HepG2 (cell line): ENCODE results near the gene NKX1-2. TPM values are rescaled to one million over a fixed set of nuclear protein-coding genes. Genes with fewer than 3 reads are reported as not detected.

ENCODE experiments used
- ARID3A ChIP-seq: IDR thresholded peaks from 2 replicates; pipeline ENCODE4 v1.6.1; 2012; ENCODE audit warnings: low read depth, low read length, improper control_type of control experiment
- CCAR2 ChIP-seq: fragments of 200-400 bp; formaldehyde crosslinking; optimal IDR thresholded peaks from 2 replicates; pipeline ENCODE3; 2018; ENCODE audit warnings: low read depth, mild to moderate bottlenecking, low read length, moderate library complexity
- ERF ChIP-seq: IDR thresholded peaks from 2 replicates; pipeline ENCODE4 v1.6.1; 2018; ENCODE audit warnings: missing biosample characterization, missing genetic modification reagents
- FOXA3 ChIP-seq: IDR thresholded peaks from 2 replicates; pipeline ENCODE4 v1.6.1; 2016; ENCODE audit warnings: missing genetic modification reagents, missing compliant biosample characterization
- FOXM1 ChIP-seq: sonication (generic); formaldehyde crosslinking; IDR thresholded peaks from 2 replicates; pipeline ENCODE4 v1.5.0; 2020; ENCODE audit warnings: missing genetic modification reagents
- GPBP1L1 ChIP-seq: sonication (generic); formaldehyde crosslinking; IDR thresholded peaks from 2 replicates; pipeline ENCODE4 v1.5.0; 2020; ENCODE audit warnings: mild to moderate bottlenecking, missing genetic modification reagents
- HMGA1 ChIP-seq: sonication (generic); formaldehyde crosslinking; conservative IDR thresholded peaks from 2 replicates; pipeline ENCODE4 v1.4.0; 2020; ENCODE audit warnings: missing genetic modification reagents
- HNF4A ChIP-seq: sonication (generic); formaldehyde crosslinking; IDR thresholded peaks from 2 replicates; pipeline ENCODE4 v1.4.0; 2020; ENCODE audit warnings: missing genetic modification reagents
- KDM6A ChIP-seq: IDR thresholded peaks from 2 replicates; pipeline ENCODE4 v1.6.1; 2016; ENCODE audit warnings: low read depth
- KLF9 ChIP-seq: IDR thresholded peaks from 2 replicates; pipeline ENCODE4 v1.6.1; 2016; ENCODE audit warnings: low read depth
- NR2F1 ChIP-seq, 2 experiments: fragments of 450-650 bp in 1 of 2; formaldehyde crosslinking in 1 of 2; IDR thresholded peaks; 2 replicates each; pipeline versions ENCODE4 v1.5.0 to v1.6.1; 2016 to 2020; ENCODE audit warnings: mild to moderate bottlenecking in 1 of 2, missing compliant biosample characterization in 1 of 2, missing genetic modification reagents in 1 of 2, moderate library complexity in 1 of 2
- NR3C1 ChIP-seq: sonication (generic); formaldehyde crosslinking; IDR thresholded peaks from 2 replicates; pipeline ENCODE4 v1.4.0; 2020; ENCODE audit warnings: missing genetic modification reagents
- RARA ChIP-seq: IDR thresholded peaks from 2 replicates; pipeline ENCODE4 v1.6.1; 2016; ENCODE audit warnings: missing genetic modification reagents, missing compliant biosample characterization
- RARG ChIP-seq: sonication (generic); formaldehyde crosslinking; IDR thresholded peaks from 2 replicates; pipeline ENCODE4 v1.4.0; 2020; ENCODE audit warnings: low read depth, mild to moderate bottlenecking, missing genetic modification reagents
- RXRA ChIP-seq: sonication (generic); formaldehyde crosslinking; IDR thresholded peaks from 2 replicates; pipeline ENCODE4 v1.5.1; 2020; ENCODE audit warnings: missing genetic modification reagents
- SIN3A ChIP-seq: IDR thresholded peaks from 2 replicates; pipeline ENCODE4 v1.6.1; 2011; ENCODE audit warnings: low read depth, mild to moderate bottlenecking, control low read depth, low read length, borderline replicate concordance
- SOX6 ChIP-seq, 2 experiments: fragments of 450-650 bp in 1 of 2; sonication (generic) in 1 of 2; formaldehyde crosslinking in 1 of 2; IDR thresholded peaks; 2 replicates each; pipeline versions ENCODE4 v1.4.0 to v1.6.1; 2017 to 2020; ENCODE audit warnings: antibody characterized with exemption in 1 of 2, mild to moderate bottlenecking in 1 of 2, missing genetic modification reagents in 1 of 2
- TCF7 ChIP-seq: sonication (generic); IDR thresholded peaks from 2 replicates; pipeline ENCODE4 v1.6.1; 2016; ENCODE audit warnings: antibody characterized with exemption, low read depth
- TFAP4 ChIP-seq: sonication (generic); IDR thresholded peaks from 2 replicates; pipeline ENCODE4 v1.6.1; 2016; ENCODE audit warnings: low read depth, borderline replicate concordance
- THAP11 ChIP-seq: IDR thresholded peaks from 2 replicates; pipeline ENCODE4 v1.6.1; 2016; ENCODE audit warnings: missing biosample characterization, missing genetic modification reagents
- ZBTB21 ChIP-seq: sonication (generic); formaldehyde crosslinking; IDR thresholded peaks from 2 replicates; pipeline ENCODE4 v1.4.0; 2020; ENCODE audit warnings: missing genetic modification reagents
- ZFP62 ChIP-seq: sonication (generic); formaldehyde crosslinking; IDR thresholded peaks from 2 replicates; pipeline ENCODE4 v1.4.0; 2020; ENCODE audit warnings: missing genetic modification reagents
- ZNF160 ChIP-seq: sonication (generic); formaldehyde crosslinking; IDR thresholded peaks from 2 replicates; pipeline ENCODE4 v1.8.0; 2022; ENCODE audit warnings: mild to moderate bottlenecking, inconsistent platforms, missing genetic modification reagents
- ZNF326 ChIP-seq: sonication (generic); formaldehyde crosslinking; IDR thresholded peaks from 2 replicates; pipeline ENCODE4 v1.4.0; 2020; ENCODE audit warnings: missing genetic modification reagents, borderline replicate concordance
- ZNF546 ChIP-seq: sonication (generic); formaldehyde crosslinking; conservative IDR thresholded peaks from 2 replicates; pipeline ENCODE4 v1.8.1; 2023; ENCODE audit warnings: mild to moderate bottlenecking, missing genetic modification reagents
- ZNF572 ChIP-seq: sonication (generic); formaldehyde crosslinking; IDR thresholded peaks from 2 replicates; pipeline ENCODE4 v1.5.1; 2020; ENCODE audit warnings: mild to moderate bottlenecking, missing genetic modification reagents
- ZNF616 ChIP-seq: sonication (generic); formaldehyde crosslinking; IDR thresholded peaks from 2 replicates; pipeline ENCODE4 v1.5.0; 2020; ENCODE audit warnings: low read depth, mild to moderate bottlenecking, missing genetic modification reagents
- ZNF746 ChIP-seq: sonication (generic); formaldehyde crosslinking; IDR thresholded peaks from 2 replicates; pipeline ENCODE4 v1.8.0; 2022; ENCODE audit warnings: mild to moderate bottlenecking, missing genetic modification reagents
- ZSCAN25 ChIP-seq: sonication (generic); formaldehyde crosslinking; IDR thresholded peaks from 2 replicates; pipeline ENCODE4 v1.8.0; 2022; ENCODE audit warnings: mild to moderate bottlenecking, missing genetic modification reagents
- polyA plus RNA-seq, 8 experiments: library from polyadenylated mRNA; depleted of rRNA in 3 of 8; stranded (reverse) in 7 of 8; unstranded in 1 of 8; fragments of >200 nt; fragmentation: Illumina TruSeq in 4 of 8; extraction: Trizol in 4 of 8; gene quantifications; 2 replicates each; pipeline versions ENCODE4 v1.2.1 to v1.2.3, GENCODE V29; 2011 to 2016; ENCODE audit warnings: low read depth in 4 of 8, missing spikeins in 1 of 8, mixed read lengths in 1 of 8; ENCODE audit not compliant: insufficient read depth in 1 of 8
- total RNA-seq, 5 experiments: library from RNA; depleted of rRNA; stranded (reverse); fragments of >200 nt; fragmentation: Illumina TruSeq; extraction: Trizol; gene quantifications; 2 replicates each; pipeline ENCODE4 v1.2.3, GENCODE V29; 2016; ENCODE audit warnings: low read depth in 1 of 5

The NKX1-2 gene
- total and polyA plus RNA-seq, 2 of the 13 experiments (the other 11 are each of a cell fraction or from before 2014, with no cell fraction given), result not detected

- TF ChIP-seq ZBTB21 (CRISPR knock-in tag) (peak; percentile 52; the same call in 1 of the 2 replicates), ZNF746 (CRISPR knock-in tag) (no peak), KDM6A (CRISPR knock-in tag) (no peak), ZFP62 (no peak), FOXM1 (no peak), RARA (CRISPR knock-in tag) (peak; percentile 62), RARG (CRISPR knock-in tag) (no peak), NR2F1 (CRISPR knock-in tag; IDR thresholded peaks at IDR 0.05) (no peak), ZNF616 (CRISPR knock-in tag) (no peak), CCAR2 (no peak), ERF (CRISPR knock-in tag) (no peak), FOXA3 (CRISPR knock-in tag) (peak; percentile 64), ZNF326 (no peak), GPBP1L1 (CRISPR knock-in tag) (no peak), KLF9 (CRISPR knock-in tag) (no peak), HMGA1 (CRISPR knock-in tag) (no peak), ZNF160 (no peak), ZSCAN25 (CRISPR knock-in tag) (no peak), ZNF546 (CRISPR knock-in tag) (no peak), TCF7 (0 out of 2 replicates have a peak, but pooled peaks have one; percentile 20), NR3C1 (CRISPR knock-in tag) (no peak), TFAP4 (no peak), SIN3A (0 out of 2 replicates have a peak, but pooled peaks have one; percentile 48), SOX6 (IDR thresholded peaks at IDR 0.05) (no peak), SOX6 (CRISPR knock-in tag; IDR thresholded peaks at IDR 0.05) (peak; percentile 17; the same call in 1 of the 2 replicates), ZNF572 (CRISPR knock-in tag) (no peak), ARID3A (peak; percentile 16; the same call in 1 of the 2 replicates), RXRA (CRISPR knock-in tag) (no peak), THAP11 (no peak), HNF4A (CRISPR knock-in tag) (no peak)
Measured at GRCh38 chr10:124416733-124417132, 33.1 kb downstream of the NKX1-2 start (continued).
